Activated effector memory CD4-positive, alpha-beta T cell treated with Interleukin-2 at 50 U/mL for 16 hours (primary cell): Measurements from ENCODE around the gene PRSS27.

Source experiments
- DNase-seq: peaks from one replicate; pipeline ENCODE4 v3.0.0-alpha.2; 2020

Gene PRSS27

DNA sequence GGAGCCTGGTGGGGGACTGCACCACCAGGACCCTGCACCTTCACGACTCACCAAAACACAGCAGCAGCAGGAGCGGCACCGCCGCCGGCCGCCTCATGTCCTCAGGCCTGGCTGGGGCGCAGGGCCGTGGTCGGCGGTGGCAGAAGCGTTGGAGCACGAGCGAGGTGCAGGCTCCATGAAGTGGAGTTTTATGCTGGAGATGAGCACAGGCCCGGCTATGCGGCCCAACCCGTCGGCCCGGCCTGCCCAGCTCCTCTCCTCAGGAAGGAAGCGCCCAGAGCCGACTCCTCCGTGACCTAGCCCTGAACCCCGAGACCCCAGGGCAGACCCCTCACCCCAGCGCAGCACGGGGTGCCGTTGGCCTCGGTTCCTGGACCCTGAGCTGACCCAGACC is at the start of gene PRSS27:
TSS of gene PRSS27 (minus strand) at position 161 of the 394 bp plus-strand sequence. CDS start at position 97, 64 bp downstream.
- DNase-seq: no peak

- no peak for DNase-seq
Measured at GRCh38 chr16:2769675-2770056, 49.6 kb upstream of the PRSS27 start.

DNA sequence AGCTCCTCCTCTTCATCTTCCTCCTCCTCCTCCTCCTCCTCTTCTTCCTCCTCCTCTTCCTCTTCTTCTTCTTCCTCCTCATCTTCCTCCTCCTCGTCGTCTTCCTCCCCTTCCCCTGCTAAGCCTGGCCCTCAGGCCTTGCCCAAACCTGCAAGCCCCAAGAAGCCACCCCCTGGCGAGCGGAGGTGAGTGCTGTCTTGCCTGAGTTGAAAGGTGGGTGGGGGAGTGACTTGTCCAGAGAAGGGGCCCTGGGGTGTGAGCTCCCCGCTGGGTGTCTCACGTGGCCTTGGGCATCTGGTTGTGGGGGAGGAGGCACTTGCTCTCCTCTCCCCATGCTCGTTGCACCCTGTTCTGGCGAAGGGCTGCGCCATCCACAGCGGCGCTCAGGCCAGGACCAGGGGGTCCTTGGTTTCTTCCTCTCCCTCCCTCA is 49.1 kb upstream of the PRSS27 start:
- DNase-seq: no peak

DNA sequence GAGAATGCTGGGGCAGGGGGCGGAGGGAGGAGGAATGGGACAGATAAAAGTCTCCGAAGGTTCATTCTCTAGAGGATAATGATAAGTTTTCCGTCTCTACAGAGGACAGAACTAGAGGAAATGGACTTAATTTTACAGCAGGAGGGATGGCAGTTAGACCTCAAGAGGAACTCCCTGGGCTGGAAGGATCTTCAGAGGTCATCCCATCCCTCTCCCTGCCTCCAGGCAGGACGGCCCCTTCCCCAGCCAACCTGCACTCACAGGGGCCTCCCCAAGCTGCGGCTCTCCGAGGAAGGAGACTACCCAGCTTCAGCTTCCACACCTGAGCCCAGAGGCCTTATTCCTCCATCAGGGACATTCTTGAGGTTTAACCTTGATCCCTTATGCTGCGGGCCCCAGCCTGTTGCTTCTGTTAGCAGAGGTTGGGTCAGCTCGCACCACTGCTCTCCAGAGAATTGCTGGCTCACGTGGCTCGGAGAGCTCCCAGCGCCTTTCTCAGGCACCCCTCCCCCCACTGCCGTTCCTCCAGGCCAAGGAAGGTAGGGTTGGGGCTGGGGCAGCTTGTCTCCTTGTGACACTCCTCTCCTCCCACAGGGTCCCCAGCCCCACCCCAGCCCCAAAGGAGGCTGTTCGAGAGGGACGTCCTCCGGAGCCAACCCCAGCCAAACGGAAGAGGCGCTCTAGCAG is 48.5 kb upstream of the PRSS27 start:
- DNase-seq: no peak

DNA sequence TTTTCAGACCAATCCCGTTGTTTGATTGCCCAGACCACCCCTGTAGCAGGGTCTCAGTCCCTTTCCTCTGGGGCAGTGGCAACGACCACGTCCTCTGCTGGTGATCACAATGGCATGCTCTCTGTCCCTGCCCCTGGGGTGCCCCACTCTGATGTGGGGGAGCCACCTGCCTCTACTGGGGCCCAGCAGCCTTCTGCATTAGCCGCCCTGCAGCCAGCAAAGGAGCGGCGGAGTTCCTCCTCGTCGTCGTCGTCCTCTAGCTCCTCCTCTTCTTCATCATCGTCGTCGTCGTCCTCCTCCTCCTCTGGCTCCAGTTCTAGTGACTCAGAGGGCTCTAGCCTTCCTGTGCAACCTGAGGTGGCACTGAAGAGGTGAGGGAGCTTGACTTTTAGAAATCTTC is 47.9 kb upstream of the PRSS27 start:
- DNase-seq: no peak

- no peak for DNase-seq
Measured at GRCh38 chr16:2767140-2767731, 47.2 kb upstream of the PRSS27 start.

- no peak for DNase-seq
Measured at GRCh38 chr16:2766430-2767139, 46.6 kb upstream of the PRSS27 start.

DNA sequence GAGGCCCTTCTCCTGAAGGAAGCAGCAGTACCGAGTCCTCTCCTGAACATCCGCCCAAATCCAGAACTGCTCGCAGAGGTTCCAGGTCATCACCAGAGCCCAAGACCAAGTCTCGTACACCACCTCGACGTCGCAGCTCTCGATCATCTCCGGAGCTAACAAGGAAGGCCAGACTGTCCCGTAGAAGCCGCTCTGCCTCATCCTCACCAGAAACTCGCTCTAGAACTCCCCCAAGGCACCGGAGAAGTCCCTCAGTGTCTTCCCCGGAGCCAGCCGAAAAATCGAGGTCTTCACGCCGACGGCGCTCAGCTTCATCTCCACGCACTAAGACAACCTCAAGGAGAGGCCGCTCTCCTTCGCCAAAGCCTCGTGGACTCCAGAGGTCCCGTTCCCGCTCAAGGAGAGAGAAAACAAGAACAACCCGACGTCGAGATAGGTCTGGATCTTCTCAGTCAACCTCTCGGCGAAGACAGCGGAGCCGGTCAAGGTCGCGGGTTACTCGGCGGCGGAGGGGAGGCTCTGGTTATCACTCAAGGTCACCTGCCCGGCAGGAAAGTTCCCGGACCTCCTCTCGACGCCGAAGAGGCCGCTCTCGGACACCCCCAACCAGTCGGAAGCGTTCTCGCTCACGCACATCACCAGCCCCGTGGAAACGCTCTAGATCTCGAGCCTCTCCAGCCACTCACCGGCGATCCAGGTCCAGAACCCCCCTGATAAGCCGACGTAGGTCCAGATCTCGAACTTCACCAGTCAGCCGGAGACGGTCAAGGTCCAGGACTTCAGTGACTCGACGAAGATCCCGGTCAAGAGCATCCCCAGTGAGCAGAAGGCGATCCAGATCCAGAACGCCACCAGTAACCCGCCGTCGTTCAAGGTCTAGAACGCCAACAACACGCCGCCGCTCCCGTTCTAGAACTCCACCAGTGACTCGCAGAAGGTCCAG is 45.7 kb upstream of the PRSS27 start:
- DNase-seq: no peak

DNA sequence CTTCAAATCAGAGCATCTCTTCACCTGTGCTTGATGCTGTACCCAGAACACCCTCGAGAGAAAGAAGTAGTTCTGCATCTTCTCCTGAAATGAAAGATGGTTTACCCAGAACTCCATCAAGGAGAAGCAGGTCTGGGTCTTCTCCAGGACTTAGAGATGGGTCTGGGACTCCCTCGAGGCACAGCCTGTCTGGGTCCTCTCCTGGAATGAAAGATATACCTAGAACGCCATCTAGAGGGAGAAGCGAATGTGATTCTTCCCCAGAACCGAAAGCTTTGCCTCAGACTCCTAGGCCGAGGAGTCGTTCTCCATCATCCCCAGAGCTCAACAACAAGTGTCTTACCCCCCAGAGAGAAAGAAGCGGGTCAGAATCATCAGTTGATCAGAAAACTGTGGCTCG is 44.7 kb upstream of the PRSS27 start:
- DNase-seq: no peak

- DNase-seq: no peak
Measured at GRCh38 chr16:2763173-2763572, 43.1 kb upstream of the PRSS27 start.

DNA sequence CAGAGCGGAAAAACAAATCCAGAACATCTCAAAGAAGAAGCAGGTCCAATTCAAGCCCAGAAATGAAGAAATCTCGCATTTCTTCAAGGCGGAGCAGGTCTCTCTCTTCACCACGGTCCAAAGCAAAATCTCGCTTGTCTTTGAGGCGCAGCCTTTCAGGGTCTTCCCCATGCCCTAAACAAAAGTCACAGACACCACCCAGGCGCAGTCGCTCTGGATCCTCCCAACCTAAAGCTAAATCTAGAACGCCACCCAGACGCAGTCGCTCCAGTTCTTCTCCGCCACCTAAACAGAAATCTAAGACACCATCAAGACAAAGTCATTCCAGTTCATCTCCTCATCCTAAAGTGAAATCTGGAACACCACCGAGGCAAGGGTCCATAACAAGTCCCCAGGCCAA is 42.7 kb upstream of the PRSS27 start:
- DNase-seq: no peak

DNA sequence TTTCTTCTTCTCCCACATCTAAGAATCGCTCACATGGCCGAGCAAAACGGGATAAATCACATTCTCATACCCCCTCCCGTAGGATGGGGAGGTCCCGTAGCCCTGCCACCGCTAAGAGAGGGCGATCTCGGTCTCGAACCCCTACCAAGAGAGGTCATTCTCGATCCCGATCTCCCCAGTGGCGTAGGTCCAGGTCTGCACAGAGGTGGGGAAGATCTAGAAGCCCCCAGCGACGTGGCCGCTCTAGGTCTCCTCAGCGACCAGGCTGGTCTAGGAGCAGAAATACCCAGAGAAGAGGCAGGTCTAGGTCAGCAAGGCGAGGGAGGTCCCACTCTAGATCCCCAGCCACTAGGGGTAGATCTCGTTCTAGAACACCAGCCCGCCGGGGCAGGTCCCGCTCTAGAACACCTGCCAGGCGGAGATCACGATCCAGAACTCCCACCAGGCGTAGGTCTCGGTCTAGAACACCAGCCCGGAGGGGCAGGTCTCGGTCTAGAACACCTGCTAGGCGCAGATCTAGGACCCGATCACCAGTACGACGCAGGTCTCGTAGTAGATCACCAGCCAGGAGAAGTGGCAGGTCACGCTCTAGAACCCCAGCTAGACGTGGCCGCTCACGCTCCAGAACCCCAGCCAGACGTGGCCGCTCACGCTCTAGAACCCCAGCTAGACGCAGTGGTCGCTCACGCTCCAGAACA is 42.0 kb upstream of the PRSS27 start:
- no peak for DNase-seq

DNA sequence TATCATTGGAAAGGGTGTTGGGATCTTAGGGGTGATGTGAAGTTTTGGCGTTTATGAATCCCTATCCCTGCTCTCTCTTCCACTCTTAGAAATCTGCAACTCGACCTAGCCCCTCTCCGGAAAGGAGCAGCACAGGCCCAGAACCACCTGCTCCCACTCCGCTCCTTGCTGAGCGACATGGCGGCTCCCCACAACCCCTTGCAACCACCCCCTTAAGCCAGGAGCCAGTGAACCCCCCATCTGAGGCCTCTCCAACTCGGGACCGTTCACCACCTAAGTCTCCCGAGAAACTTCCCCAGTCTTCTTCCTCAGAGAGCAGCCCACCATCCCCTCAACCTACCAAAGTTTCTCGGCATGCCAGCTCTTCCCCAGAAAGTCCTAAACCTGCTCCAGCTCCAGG is 41.4 kb upstream of the PRSS27 start:
- DNase-seq: no peak

- DNase-seq: no peak
Measured at GRCh38 chr16:2757344-2757743, 37.3 kb upstream of the PRSS27 start.

- no peak for DNase-seq
Measured at GRCh38 chr16:2756288-2757015, 36.4 kb upstream of the PRSS27 start.

GRCh38 chr16:2755158-2755557 is 35.1 kb upstream of the PRSS27 start:
- DNase-seq: no peak

DNA sequence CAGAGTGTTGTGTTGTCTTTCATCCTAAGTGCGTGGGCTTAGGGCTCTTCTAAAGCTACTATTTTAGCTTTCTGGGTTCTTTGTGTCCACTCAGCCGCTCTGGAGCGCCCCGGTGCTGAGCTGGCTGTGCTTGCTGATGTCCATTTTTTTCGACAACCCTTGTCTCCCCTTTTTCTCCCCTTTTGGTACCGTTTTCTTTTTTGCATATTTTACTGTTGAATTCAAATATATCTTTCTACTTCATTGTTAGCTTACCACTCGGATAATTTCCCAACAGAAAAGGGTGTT is 33.7 kb upstream of the PRSS27 start:
- no peak for DNase-seq

GRCh38 chr16:2752850-2753732 is 33.1 kb upstream of the PRSS27 start:
- DNase-seq: no peak

DNA sequence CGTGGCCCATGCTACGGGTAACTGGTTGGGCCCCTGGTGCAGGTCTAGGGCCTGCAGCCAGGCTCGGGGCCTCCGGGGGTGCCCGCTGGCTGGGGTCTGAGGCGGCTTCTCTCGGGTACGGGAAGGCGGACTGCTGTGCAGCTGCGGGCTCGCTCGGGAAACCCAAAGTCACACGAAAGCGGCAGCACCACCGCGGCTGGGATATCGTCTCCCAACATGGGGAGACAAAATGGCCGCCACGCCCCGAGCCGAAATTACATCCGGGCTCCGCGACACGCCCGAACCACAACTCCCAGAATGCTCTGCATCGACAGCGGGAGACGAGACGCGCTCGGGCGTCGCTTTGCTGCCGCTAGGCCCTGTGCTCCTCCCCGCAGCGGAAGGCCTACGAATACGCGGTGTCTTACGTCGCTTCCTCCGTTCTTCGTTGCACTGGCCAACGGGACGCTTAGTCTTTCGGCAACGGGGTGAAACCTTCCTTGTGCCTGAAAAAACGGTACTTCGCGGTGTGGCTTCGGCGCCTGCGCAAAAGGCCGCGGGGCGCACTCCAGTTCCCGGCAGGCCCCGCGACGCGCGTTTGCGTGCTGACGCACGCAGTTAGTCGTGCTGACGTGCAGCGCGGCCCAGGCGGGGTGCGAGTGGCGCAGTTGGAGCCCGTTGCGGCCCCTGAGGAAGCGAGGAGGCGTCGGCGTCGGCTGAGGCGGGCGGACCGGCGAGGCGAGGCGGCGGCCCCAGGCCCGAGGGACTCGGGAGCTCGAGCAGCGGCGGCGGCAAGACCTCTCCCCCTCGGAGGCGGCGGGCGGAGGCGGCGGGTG is 32.2 kb upstream of the PRSS27 start, which contains the start of gene SRRM2:
TSS of gene SRRM2 (plus strand) at position 604 of the 815 bp plus-strand sequence. CDS start 3,727 bp downstream, outside the sequence.
- peak; percentile 94 for DNase-seq

DNA sequence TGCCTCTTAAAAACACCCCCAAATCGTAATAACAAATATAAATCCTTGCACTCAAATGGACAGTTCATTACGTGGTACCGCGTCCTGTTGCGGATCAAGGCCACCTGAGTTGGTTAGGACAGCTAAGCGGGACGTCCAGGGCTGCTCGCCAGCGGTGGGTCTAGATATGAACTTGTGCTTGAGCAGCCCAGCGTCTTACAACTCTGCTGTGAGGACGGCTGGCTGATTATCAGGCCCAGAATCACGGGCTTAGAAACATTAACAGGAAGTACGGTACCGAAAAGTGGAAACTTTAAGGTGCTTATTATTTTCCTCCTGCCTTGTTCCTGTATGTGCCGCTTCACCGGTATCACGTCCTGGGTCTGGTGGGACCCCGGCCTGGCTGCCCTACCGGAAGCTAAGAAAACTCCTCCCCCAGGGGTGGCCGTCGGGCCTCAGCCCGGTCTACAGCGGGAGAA is 31.6 kb upstream of the PRSS27 start:
- no peak for DNase-seq
